Activated naive CD4-positive, alpha-beta T cell treated with anti-CD3 and anti-CD28 coated beads for 36 hours (primary cell): ENCODE data around the gene SIK3. TPM values are rescaled to one million over a fixed set of nuclear protein-coding genes. Genes with fewer than 3 reads are reported as not detected.

ENCODE experiments used
- CTCF ChIA-PET: fragments of 350-600 bp; sonication (Branson Sonifier 250); formaldehyde crosslinking; loops from one replicate; lab custom pipeline; 2021; ENCODE audit warnings: antibody characterized with exemption; lab: Charles Lee
- DNase-seq: peaks from one replicate; pipeline ENCODE4 v3.0.0-alpha.2; 2020
- H3K27ac Mint-ChIP-seq: one replicate; pipeline ENCODE4 v1.8.0; 2021; ENCODE audit warnings: mild to moderate bottlenecking, mixed read lengths
- H3K27me3 Mint-ChIP-seq: one replicate; pipeline ENCODE4 v1.8.0; 2021; ENCODE audit warnings: low read depth, mixed read lengths
- H3K36me3 Mint-ChIP-seq: one replicate; pipeline ENCODE4 v1.8.0; 2021; ENCODE audit warnings: low read depth, mixed read lengths
- H3K4me1 Mint-ChIP-seq: one replicate; pipeline ENCODE4 v1.8.0; 2021; ENCODE audit warnings: low read depth, mixed read lengths
- H3K4me3 Mint-ChIP-seq: one replicate; pipeline ENCODE4 v1.8.0; 2021; ENCODE audit warnings: mild to moderate bottlenecking, moderate library complexity, mixed read lengths
- H3K9me3 Mint-ChIP-seq: one replicate; pipeline ENCODE4 v1.8.0; 2021; ENCODE audit warnings: mixed read lengths
- intact Hi-C: fragments of 100-400 bp; cut with micrococcal nuclease; formaldehyde crosslinking; loops from one replicate; pipeline ENCODE4 v1.15.1; 2023
- total RNA-seq, 2 experiments: library from RNA; stranded (reverse); gene quantifications; one replicate each; pipeline ENCODE4 v1.2.3, GENCODE V29; 2021

Gene SIK3
- total RNA-seq, 2 experiments from 2014 or later: 13.8 to 15.7 TPM

- no peaks in the 10 kb centered on the region for H3K9me3 Mint-ChIP-seq
These were observed 304.5 kb downstream of the SIK3 start for GRCh38 chr11:116793772-116794097.

More at GRCh38 chr11:116793772-116794097, 304.5 kb downstream of the SIK3 start:
- H3K36me3 Mint-ChIP-seq: no peaks in the 10 kb centered on the region
- H3K4me1 Mint-ChIP-seq: peaks cover 7% of the 10 kb centered on the region
- no peak for DNase-seq
- no peak overlapping the region for H3K27ac Mint-ChIP-seq
- H3K27me3 Mint-ChIP-seq: no peaks in the 10 kb centered on the region
- CTCF ChIA-PET: interaction anchor here (0.6 to 10.2 kb wide), 5 partner anchors 10 to 431 kb away, joined by 3 to 134 read pairs (median 8); partner anchors contain the start of gene APOA1
- intact Hi-C loops: no loop called here
- H3K4me3 Mint-ChIP-seq: no peak overlapping the region

Other genes starting within 250 kb of the SIK3 start
- 10 to 100 TPM; 43.7 to 44.3 TPM for gene PAFAH1B2, start 45.9 kb upstream of the SIK3 start, total RNA-seq
- 10 to 100 TPM; 23.9 to 25.6 TPM for gene SIDT2, start 80.3 kb upstream of the SIK3 start, total RNA-seq
- gene TAGLN, start 100.9 kb upstream of the SIK3 start, total RNA-seq: 1 to 10 TPM; 2.1 to 2.2 TPM
- gene PCSK7, start 133.6 kb upstream of the SIK3 start, total RNA-seq: 10 to 100 TPM; 97.6 to 97.9 TPM
- gene RNF214, start 134.2 kb upstream of the SIK3 start, total RNA-seq: 10 to 100 TPM; 14.0 to 14.4 TPM
- gene BACE1-AS, start 192.9 kb upstream of the SIK3 start, total RNA-seq: 1 to 10 TPM; 2.8 to 3.0 TPM
- gene BACE1, start 217.8 kb upstream of the SIK3 start, total RNA-seq: under 1 TPM; 0.62 TPM
- gene CEP164, start 229.4 kb upstream of the SIK3 start, total RNA-seq: 10 to 100 TPM; 23.9 to 24.6 TPM